ENCODE data around the gene ELFN2.

Gene ELFN2

GRCh38 chr22:37379085-37379484, 48.2 kb downstream of the ELFN2 start:
- H3K27me3 ChIP-seq (ENCODE audit: control insufficient read depth in 5 of 5, insufficient read depth in 4 of 5, low read length in 5 of 5), result peaks cover 42 to 76% (median 68%) of the 10 kb centered on the region in 5 donors
- H3K36me3 ChIP-seq (ENCODE audit: control insufficient read depth in 5 of 5, insufficient read depth in 5 of 5, low read length in 5 of 5), result no peaks in the 10 kb centered on the region
- H3K4me1 ChIP-seq (ENCODE audit: control insufficient read depth in 5 of 5, insufficient read depth in 5 of 5, low read length in 5 of 5), result peaks cover 0 to 3% (median 0%) of the 10 kb centered on the region in 5 donors
- H3K27ac ChIP-seq (ENCODE audit: low read depth, low read length), result no peak overlapping the region
- no peaks in the 10 kb centered on the region for H3K9me3 ChIP-seq (ENCODE audit: control insufficient read depth in 5 of 5, low read length in 5 of 5)
- no peak overlapping the region for H3K4me3 ChIP-seq (ENCODE audit: low read depth in 1 of 5, low read length in 5 of 5)
- no peak overlapping the region for H3K9ac ChIP-seq (ENCODE audit: low read length in 5 of 5)

GRCh38 chr22:37378642-37379058, 48.6 kb downstream of the ELFN2 start:
- Histone ChIP-seq H3K9me3 (ENCODE audit: control insufficient read depth in 5 of 5, low read length in 5 of 5) (no peaks in the 10 kb centered on the region), H3K4me3 (ENCODE audit: low read depth in 1 of 5, low read length in 5 of 5) (no peak overlapping the region), H3K36me3 (ENCODE audit: control insufficient read depth in 5 of 5, insufficient read depth in 5 of 5, low read length in 5 of 5) (no peaks in the 10 kb centered on the region), H3K4me1 (ENCODE audit: control insufficient read depth in 5 of 5, insufficient read depth in 5 of 5, low read length in 5 of 5) (peaks cover 0 to 3% (median 0%) of the 10 kb centered on the region in 5 donors), H3K9ac (ENCODE audit: low read length in 5 of 5) (no peak overlapping the region), H3K27me3 (ENCODE audit: control insufficient read depth in 5 of 5, insufficient read depth in 4 of 5, low read length in 5 of 5) (peaks cover 44 to 76% (median 69%) of the 10 kb centered on the region in 5 donors), H3K27ac (ENCODE audit: low read depth, low read length) (no peak overlapping the region)

- Histone ChIP-seq H3K27me3 (ENCODE audit: control insufficient read depth in 5 of 5, insufficient read depth in 4 of 5, low read length in 5 of 5) (peaks cover 45 to 73% (median 69%) of the 10 kb centered on the region in 5 donors), H3K36me3 (ENCODE audit: control insufficient read depth in 5 of 5, insufficient read depth in 5 of 5, low read length in 5 of 5) (no peaks in the 10 kb centered on the region), H3K27ac (ENCODE audit: low read depth, low read length) (no peak overlapping the region)
Measured at GRCh38 chr22:37377927-37378326, 49.4 kb downstream of the ELFN2 start.

GRCh38 chr22:37377138-37377537, 50.1 kb downstream of the ELFN2 start:
- H3K36me3 ChIP-seq (ENCODE audit: control insufficient read depth in 5 of 5, insufficient read depth in 5 of 5, low read length in 5 of 5), result no peaks in the 10 kb centered on the region
- H3K27me3 ChIP-seq (ENCODE audit: control insufficient read depth in 5 of 5, insufficient read depth in 4 of 5, low read length in 5 of 5), result peaks cover 45 to 72% (median 69%) of the 10 kb centered on the region in 5 donors
- no peak overlapping the region for H3K4me3 ChIP-seq (ENCODE audit: low read depth in 1 of 5, low read length in 5 of 5)
- no peak overlapping the region for H3K27ac ChIP-seq (ENCODE audit: low read depth, low read length)
- H3K9me3 ChIP-seq (ENCODE audit: control insufficient read depth in 5 of 5, low read length in 5 of 5), result no peaks in the 10 kb centered on the region
- peaks cover 0 to 3% (median 0%) of the 10 kb centered on the region in 5 donors for H3K4me1 ChIP-seq (ENCODE audit: control insufficient read depth in 5 of 5, insufficient read depth in 5 of 5, low read length in 5 of 5)
- H3K9ac ChIP-seq (ENCODE audit: low read length in 5 of 5), result no peak overlapping the region

More at GRCh38 chr22:37377927-37378326, 49.4 kb downstream of the ELFN2 start:
- Histone ChIP-seq H3K9me3 (ENCODE audit: control insufficient read depth in 5 of 5, low read length in 5 of 5) (no peaks in the 10 kb centered on the region), H3K4me3 (ENCODE audit: low read depth in 1 of 5, low read length in 5 of 5) (no peak overlapping the region), H3K9ac (ENCODE audit: low read length in 5 of 5) (no peak overlapping the region), H3K4me1 (ENCODE audit: control insufficient read depth in 5 of 5, insufficient read depth in 5 of 5, low read length in 5 of 5) (peaks cover 0 to 3% (median 0%) of the 10 kb centered on the region in 5 donors)

GRCh38 chr22:37376643-37377042, 50.6 kb downstream of the ELFN2 start:
- Histone ChIP-seq H3K4me1 (ENCODE audit: control insufficient read depth in 5 of 5, insufficient read depth in 5 of 5, low read length in 5 of 5) (peaks cover 0 to 3% (median 0%) of the 10 kb centered on the region in 5 donors), H3K27me3 (ENCODE audit: control insufficient read depth in 5 of 5, insufficient read depth in 4 of 5, low read length in 5 of 5) (peaks cover 49 to 76% (median 73%) of the 10 kb centered on the region in 5 donors), H3K36me3 (ENCODE audit: control insufficient read depth in 5 of 5, insufficient read depth in 5 of 5, low read length in 5 of 5) (no peaks in the 10 kb centered on the region), H3K4me3 (ENCODE audit: low read depth in 1 of 5, low read length in 5 of 5) (no peak overlapping the region), H3K27ac (ENCODE audit: low read depth, low read length) (no peak overlapping the region), H3K9me3 (ENCODE audit: control insufficient read depth in 5 of 5, low read length in 5 of 5) (no peaks in the 10 kb centered on the region), H3K9ac (ENCODE audit: low read length in 5 of 5) (no peak overlapping the region)

GRCh38 chr22:37375801-37376200, 51.5 kb downstream of the ELFN2 start:
- Histone ChIP-seq H3K9ac (ENCODE audit: low read length in 5 of 5) (no peak overlapping the region), H3K4me1 (ENCODE audit: control insufficient read depth in 5 of 5, insufficient read depth in 5 of 5, low read length in 5 of 5) (peaks cover 0 to 5% (median 0%) of the 10 kb centered on the region in 5 donors), H3K27ac (ENCODE audit: low read depth, low read length) (no peak overlapping the region), H3K9me3 (ENCODE audit: control insufficient read depth in 5 of 5, low read length in 5 of 5) (no peaks in the 10 kb centered on the region), H3K27me3 (ENCODE audit: control insufficient read depth in 5 of 5, insufficient read depth in 4 of 5, low read length in 5 of 5) (peaks cover 50 to 74% (median 71%) of the 10 kb centered on the region in 5 donors), H3K4me3 (ENCODE audit: low read depth in 1 of 5, low read length in 5 of 5) (no peak overlapping the region), H3K36me3 (ENCODE audit: control insufficient read depth in 5 of 5, insufficient read depth in 5 of 5, low read length in 5 of 5) (no peaks in the 10 kb centered on the region)

- Histone ChIP-seq H3K4me1 (ENCODE audit: control insufficient read depth in 5 of 5, insufficient read depth in 5 of 5, low read length in 5 of 5) (peaks cover 0 to 14% (median 3%) of the 10 kb centered on the region in 5 donors), H3K9ac (ENCODE audit: low read length in 5 of 5) (no peak overlapping the region), H3K27ac (ENCODE audit: low read depth, low read length) (no peak overlapping the region), H3K4me3 (ENCODE audit: low read depth in 1 of 5, low read length in 5 of 5) (no peak overlapping the region), H3K9me3 (ENCODE audit: control insufficient read depth in 5 of 5, low read length in 5 of 5) (no peaks in the 10 kb centered on the region), H3K36me3 (ENCODE audit: control insufficient read depth in 5 of 5, insufficient read depth in 5 of 5, low read length in 5 of 5) (no peaks in the 10 kb centered on the region), H3K27me3 (ENCODE audit: control insufficient read depth in 5 of 5, insufficient read depth in 4 of 5, low read length in 5 of 5) (peaks cover 43 to 63% (median 59%) of the 10 kb centered on the region in 5 donors)
Measured at GRCh38 chr22:37374571-37374970, 52.7 kb downstream of the ELFN2 start.

GRCh38 chr22:37373451-37373850, 53.8 kb downstream of the ELFN2 start:
- H3K4me3 ChIP-seq (ENCODE audit: low read depth in 1 of 5, low read length in 5 of 5), result no peak overlapping the region
- H3K9me3 ChIP-seq (ENCODE audit: control insufficient read depth in 5 of 5, low read length in 5 of 5), result no peaks in the 10 kb centered on the region
- no peak overlapping the region for H3K27ac ChIP-seq (ENCODE audit: low read depth, low read length)
- H3K27me3 ChIP-seq (ENCODE audit: control insufficient read depth in 5 of 5, insufficient read depth in 4 of 5, low read length in 5 of 5), result peaks cover 42 to 58% (median 54%) of the 10 kb centered on the region in 5 donors
- H3K36me3 ChIP-seq (ENCODE audit: control insufficient read depth in 5 of 5, insufficient read depth in 5 of 5, low read length in 5 of 5), result no peaks in the 10 kb centered on the region
- peaks cover 0 to 14% (median 3%) of the 10 kb centered on the region in 5 donors for H3K4me1 ChIP-seq (ENCODE audit: control insufficient read depth in 5 of 5, insufficient read depth in 5 of 5, low read length in 5 of 5)
- H3K9ac ChIP-seq (ENCODE audit: low read length in 5 of 5), result no peak overlapping the region

- no peaks in the 10 kb centered on the region for H3K9me3 ChIP-seq (ENCODE audit: control insufficient read depth in 5 of 5, low read length in 5 of 5)
- H3K9ac ChIP-seq (ENCODE audit: low read length in 5 of 5), result no peak overlapping the region
- H3K27me3 ChIP-seq (ENCODE audit: control insufficient read depth in 5 of 5, insufficient read depth in 4 of 5, low read length in 5 of 5), result peaks cover 33 to 43% (median 39%) of the 10 kb centered on the region in 5 donors
- H3K27ac ChIP-seq (ENCODE audit: low read depth, low read length), result no peak overlapping the region
- no peaks in the 10 kb centered on the region for H3K36me3 ChIP-seq (ENCODE audit: control insufficient read depth in 5 of 5, insufficient read depth in 5 of 5, low read length in 5 of 5)
- H3K4me1 ChIP-seq (ENCODE audit: control insufficient read depth in 5 of 5, insufficient read depth in 5 of 5, low read length in 5 of 5), result peaks cover 0 to 18% (median 8%) of the 10 kb centered on the region in 5 donors
- H3K4me3 ChIP-seq (ENCODE audit: low read depth in 1 of 5, low read length in 5 of 5), result no peak overlapping the region
Measured at GRCh38 chr22:37371911-37372310, 55.4 kb downstream of the ELFN2 start.

- H3K36me3 ChIP-seq (ENCODE audit: control insufficient read depth in 5 of 5, insufficient read depth in 5 of 5, low read length in 5 of 5), result no peaks in the 10 kb centered on the region
- no peaks in the 10 kb centered on the region for H3K9me3 ChIP-seq (ENCODE audit: control insufficient read depth in 5 of 5, low read length in 5 of 5)
Measured at GRCh38 chr22:37371491-37371890, 55.8 kb downstream of the ELFN2 start.

More at GRCh38 chr22:37371491-37371890, 55.8 kb downstream of the ELFN2 start:
- Histone ChIP-seq H3K4me1 (ENCODE audit: control insufficient read depth in 5 of 5, insufficient read depth in 5 of 5, low read length in 5 of 5) (peaks cover 0 to 18% (median 8%) of the 10 kb centered on the region in 5 donors), H3K27ac (ENCODE audit: low read depth, low read length) (no peak overlapping the region), H3K9ac (ENCODE audit: low read length in 5 of 5) (no peak overlapping the region), H3K27me3 (ENCODE audit: control insufficient read depth in 5 of 5, insufficient read depth in 4 of 5, low read length in 5 of 5) (peaks cover 33 to 39% (median 35%) of the 10 kb centered on the region in 5 donors), H3K4me3 (ENCODE audit: low read depth in 1 of 5, low read length in 5 of 5) (no peak overlapping the region)
